ENCODE measurements around the gene TRPM7. TPM values are rescaled to one million over a fixed set of nuclear protein-coding genes. Genes with fewer than 3 reads are reported as not detected.
A peak's percentile ranks its signal among the peaks of the same experiment; 100 is the strongest.

Gene TRPM7
- total RNA-seq, 1 experiment from 2014 or later, result 39.3 TPM

- no peaks in the 10 kb centered on the region for H3K4me1 ChIP-seq
- H3K9me3 ChIP-seq (replicated peaks), result no peaks in the 10 kb centered on the region
- DNase-seq, result peak; percentile 48 to 56
- no peaks in the 10 kb centered on the region for H3K27me3 ChIP-seq
- peak overlapping the region; percentile 90 for H3K4me3 ChIP-seq
- H3K27ac ChIP-seq, result peak overlapping the region; percentile 55
- H3K36me3 ChIP-seq, result 0 out of 2 replicates have a peak, but pooled peaks cover 2% of the 10 kb centered on the region
Observed at GRCh38 chr15:50685976-50686468, 575 bp downstream of the TRPM7 start.

GRCh38 chr15:50685191-50685975 lies 1.2 kb downstream of the TRPM7 start:
- Histone ChIP-seq H3K27me3 (no peaks in the 10 kb centered on the region), H3K9me3 (replicated peaks) (no peaks in the 10 kb centered on the region), H3K4me1 (no peaks in the 10 kb centered on the region), H3K27ac (no peak overlapping the region), H3K4me3 (peak overlapping the region; percentile 90), H3K36me3 (0 out of 2 replicates have a peak, but pooled peaks cover 2% of the 10 kb centered on the region)
- no peak for DNase-seq

GRCh38 chr15:50681467-50681866 lies 5.1 kb downstream of the TRPM7 start:
- Histone ChIP-seq H3K27ac (no peak overlapping the region), H3K27me3 (no peaks in the 10 kb centered on the region), H3K36me3 (0 out of 2 replicates have a peak, but pooled peaks cover 2% of the 10 kb centered on the region), H3K4me3 (no peak overlapping the region), H3K9me3 (replicated peaks) (no peaks in the 10 kb centered on the region), H3K4me1 (no peaks in the 10 kb centered on the region)
- DNase-seq, result no peak

- H3K9me3 ChIP-seq (replicated peaks), result no peaks in the 10 kb centered on the region
- no peak overlapping the region for H3K4me3 ChIP-seq
- peaks cover 4% of the 10 kb centered on the region for H3K36me3 ChIP-seq
- no peaks in the 10 kb centered on the region for H3K27me3 ChIP-seq
- DNase-seq, result peak; percentile 7 to 18
- no peaks in the 10 kb centered on the region for H3K4me1 ChIP-seq
- H3K27ac ChIP-seq, result no peak overlapping the region
Observed at GRCh38 chr15:50676799-50677483, 9.7 kb downstream of the TRPM7 start.

- Histone ChIP-seq H3K36me3 (peaks cover 4% of the 10 kb centered on the region), H3K9me3 (replicated peaks) (no peaks in the 10 kb centered on the region), H3K4me1 (no peaks in the 10 kb centered on the region), H3K27me3 (no peaks in the 10 kb centered on the region), H3K27ac (no peak overlapping the region), H3K4me3 (no peak overlapping the region)
- peak in 1 of 2 experiments; percentile 33 for DNase-seq
Observed at GRCh38 chr15:50675535-50676144, 11.0 kb downstream of the TRPM7 start.

GRCh38 chr15:50670115-50670514 lies 16.5 kb downstream of the TRPM7 start:
- peaks cover 6% of the 10 kb centered on the region for H3K36me3 ChIP-seq
- H3K27me3 ChIP-seq, result no peaks in the 10 kb centered on the region
- H3K4me1 ChIP-seq, result no peaks in the 10 kb centered on the region
- no peak overlapping the region for H3K27ac ChIP-seq
- H3K9me3 ChIP-seq (replicated peaks), result no peaks in the 10 kb centered on the region
- no peak for DNase-seq
- no peak overlapping the region for H3K4me3 ChIP-seq

- Histone ChIP-seq H3K4me1 (no peaks in the 10 kb centered on the region), H3K4me3 (no peak overlapping the region), H3K27ac (no peak overlapping the region), H3K36me3 (peaks cover 9% of the 10 kb centered on the region), H3K27me3 (no peaks in the 10 kb centered on the region), H3K9me3 (replicated peaks) (no peaks in the 10 kb centered on the region)
- no peak for DNase-seq
Observed at GRCh38 chr15:50669611-50670010, 17.0 kb downstream of the TRPM7 start.

GRCh38 chr15:50665938-50666337 lies 20.7 kb downstream of the TRPM7 start:
- peaks cover 19% of the 10 kb centered on the region for H3K36me3 ChIP-seq
- no peak overlapping the region for H3K4me3 ChIP-seq
- H3K9me3 ChIP-seq (replicated peaks), result no peaks in the 10 kb centered on the region
- no peak for DNase-seq
- H3K27ac ChIP-seq, result no peak overlapping the region
- H3K27me3 ChIP-seq, result no peaks in the 10 kb centered on the region
- H3K4me1 ChIP-seq, result no peaks in the 10 kb centered on the region

- H3K4me1 ChIP-seq, result no peaks in the 10 kb centered on the region
- no peaks in the 10 kb centered on the region for H3K9me3 ChIP-seq (replicated peaks)
- H3K27ac ChIP-seq, result no peak overlapping the region
- DNase-seq, result no peak
- no peaks in the 10 kb centered on the region for H3K27me3 ChIP-seq
- H3K36me3 ChIP-seq, result peaks cover 20% of the 10 kb centered on the region
- no peak overlapping the region for H3K4me3 ChIP-seq
Observed at GRCh38 chr15:50655555-50655954, 31.0 kb downstream of the TRPM7 start.

GRCh38 chr15:50653156-50653743 lies 33.3 kb downstream of the TRPM7 start:
- no peaks in the 10 kb centered on the region for H3K9me3 ChIP-seq (replicated peaks)
- H3K27ac ChIP-seq, result no peak overlapping the region
- no peak for DNase-seq
- H3K36me3 ChIP-seq, result peaks cover 31% of the 10 kb centered on the region
- no peaks in the 10 kb centered on the region for H3K27me3 ChIP-seq
- no peaks in the 10 kb centered on the region for H3K4me1 ChIP-seq
- H3K4me3 ChIP-seq, result no peak overlapping the region

- H3K9me3 ChIP-seq (replicated peaks), result no peaks in the 10 kb centered on the region
- H3K4me3 ChIP-seq, result no peak overlapping the region
- H3K36me3 ChIP-seq, result peaks cover 35% of the 10 kb centered on the region
- no peak for DNase-seq
- H3K27me3 ChIP-seq, result no peaks in the 10 kb centered on the region
- no peaks in the 10 kb centered on the region for H3K4me1 ChIP-seq
- no peak overlapping the region for H3K27ac ChIP-seq
Observed at GRCh38 chr15:50652671-50653070, 33.9 kb downstream of the TRPM7 start.

GRCh38 chr15:50641318-50641717 lies 45.3 kb downstream of the TRPM7 start:
- DNase-seq, result no peak
- peaks cover 37% of the 10 kb centered on the region for H3K36me3 ChIP-seq

GRCh38 chr15:50636146-50636545 lies 50.5 kb downstream of the TRPM7 start:
- Histone ChIP-seq H3K27ac (no peak overlapping the region), H3K4me1 (no peaks in the 10 kb centered on the region), H3K27me3 (no peaks in the 10 kb centered on the region), H3K9me3 (replicated peaks) (no peaks in the 10 kb centered on the region), H3K36me3 (peaks cover 43% of the 10 kb centered on the region), H3K4me3 (no peak overlapping the region)
- no peak for DNase-seq

More at GRCh38 chr15:50641318-50641717, 45.3 kb downstream of the TRPM7 start:
- Histone ChIP-seq H3K27ac (no peak overlapping the region), H3K9me3 (replicated peaks) (no peaks in the 10 kb centered on the region), H3K4me3 (no peak overlapping the region), H3K4me1 (no peaks in the 10 kb centered on the region), H3K27me3 (no peaks in the 10 kb centered on the region)

GRCh38 chr15:50633653-50634052 lies 52.9 kb downstream of the TRPM7 start:
- Histone ChIP-seq H3K27ac (no peak overlapping the region), H3K36me3 (peaks cover 45% of the 10 kb centered on the region), H3K4me3 (no peak overlapping the region), H3K27me3 (no peaks in the 10 kb centered on the region), H3K9me3 (replicated peaks) (no peaks in the 10 kb centered on the region), H3K4me1 (no peaks in the 10 kb centered on the region)
- no peak for DNase-seq

GRCh38 chr15:50628421-50628820 lies 58.2 kb downstream of the TRPM7 start:
- peaks cover 48% of the 10 kb centered on the region for H3K36me3 ChIP-seq
- no peaks in the 10 kb centered on the region for H3K9me3 ChIP-seq (replicated peaks)
- DNase-seq, result no peak
- no peak overlapping the region for H3K27ac ChIP-seq
- H3K27me3 ChIP-seq, result no peaks in the 10 kb centered on the region
- H3K4me1 ChIP-seq, result no peaks in the 10 kb centered on the region
- H3K4me3 ChIP-seq, result no peak overlapping the region

Data from SJCRH30 (cell line).